ENCODE results near the gene RBMS3.

Gene RBMS3

GRCh38 chr3:29618395-29619282 is 337.8 kb downstream of the RBMS3 start:
- FAIRE-seq = no peak
- no peak for DNase-seq (ENCODE audit: insufficient read length, low spot score)
- TF ChIP-seq CTCF (IDR thresholded peaks at IDR 0.05; ENCODE audit: insufficient read depth, missing control alignments) = no peak

- no peak for TF ChIP-seq CTCF (IDR thresholded peaks at IDR 0.05; ENCODE audit: insufficient read depth, missing control alignments)
- FAIRE-seq = no peak
- DNase-seq (ENCODE audit: insufficient read length, low spot score) = no peak
These were observed 338.8 kb downstream of the RBMS3 start for GRCh38 chr3:29619676-29620075.

- FAIRE-seq (no peak), DNase-seq (ENCODE audit: insufficient read length, low spot score) (no peak)
- no peak for TF ChIP-seq CTCF (IDR thresholded peaks at IDR 0.05; ENCODE audit: insufficient read depth, missing control alignments)
These were observed 346.6 kb downstream of the RBMS3 start for GRCh38 chr3:29627136-29628117.

- DNase-seq (ENCODE audit: insufficient read length, low spot score) (no peak), FAIRE-seq (no peak)
These were observed 347.9 kb downstream of the RBMS3 start for GRCh38 chr3:29628795-29629194.

GRCh38 chr3:29635888-29636287 is 355.0 kb downstream of the RBMS3 start:
- FAIRE-seq = no peak
- TF ChIP-seq CTCF (IDR thresholded peaks at IDR 0.05; ENCODE audit: insufficient read depth, missing control alignments) = no peak
- no peak for DNase-seq (ENCODE audit: insufficient read length, low spot score)

More at GRCh38 chr3:29628795-29629194, 347.9 kb downstream of the RBMS3 start:
- TF ChIP-seq CTCF (IDR thresholded peaks at IDR 0.05; ENCODE audit: insufficient read depth, missing control alignments) = no peak

- TF ChIP-seq CTCF (IDR thresholded peaks at IDR 0.05; ENCODE audit: insufficient read depth, missing control alignments) = no peak
- FAIRE-seq (no peak), DNase-seq (ENCODE audit: insufficient read length, low spot score) (no peak)
These were observed 356.2 kb downstream of the RBMS3 start for GRCh38 chr3:29637068-29637467.
